ENCODE results near the gene LRP1-AS.
A peak's percentile ranks its signal among the peaks of the same experiment; 100 is the strongest.
"Not testable (repeated sequence)": the region's sequence is repeated elsewhere in the genome, so short reads cannot be mapped to it uniquely, and the experiment has no call there.

The LRP1-AS gene

DNA sequence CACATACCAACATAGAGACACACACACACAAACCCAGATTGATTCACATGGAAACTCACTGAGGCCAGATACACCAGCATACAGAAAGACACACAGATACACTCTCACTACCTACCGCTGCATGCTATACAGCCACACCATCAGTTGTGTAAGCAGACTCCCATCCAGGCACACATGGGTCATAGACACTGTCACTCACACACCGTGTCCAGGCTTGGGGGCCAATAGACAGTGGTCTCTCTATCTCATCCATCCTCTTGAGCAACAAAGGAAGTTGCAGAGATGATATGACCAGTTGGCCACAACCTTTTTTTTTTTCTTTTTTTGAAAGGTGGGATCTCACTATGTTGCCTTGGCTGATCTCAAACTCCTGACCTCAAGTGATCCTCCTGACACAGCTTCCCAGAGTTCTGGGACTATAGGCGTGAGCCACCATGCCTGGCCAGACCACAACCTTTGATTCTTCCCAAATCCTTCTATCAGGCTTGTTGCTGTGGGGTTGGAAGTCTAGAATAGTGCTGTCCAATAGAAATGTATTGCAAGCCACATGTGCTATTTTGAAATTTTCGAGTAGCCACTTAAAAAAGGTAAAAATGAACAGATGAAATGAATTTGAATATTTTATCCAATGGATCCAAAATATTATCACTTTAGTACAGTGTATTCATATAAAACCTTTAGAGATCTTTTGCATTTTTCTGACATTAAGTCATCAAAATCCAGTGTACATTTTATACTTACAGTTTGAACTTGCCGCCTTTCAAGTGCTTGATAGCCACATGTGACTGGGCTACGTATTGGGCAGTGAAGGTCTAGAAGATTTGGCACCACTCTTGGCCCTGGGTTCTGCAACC is 7.4 kb downstream of the LRP1-AS start:
- DNase-seq (ENCODE audit: low read depth), result no peak

- no peak for DNase-seq (ENCODE audit: low read depth)
Observed at GRCh38 chr12:57138526-57139272, 8.7 kb downstream of the LRP1-AS start.

- no peak for DNase-seq (ENCODE audit: low read depth)
Observed at GRCh38 chr12:57135527-57136326, 11.7 kb downstream of the LRP1-AS start.

GRCh38 chr12:57134949-57135348 is 12.5 kb downstream of the LRP1-AS start:
- no peak for DNase-seq (ENCODE audit: low read depth)

DNA sequence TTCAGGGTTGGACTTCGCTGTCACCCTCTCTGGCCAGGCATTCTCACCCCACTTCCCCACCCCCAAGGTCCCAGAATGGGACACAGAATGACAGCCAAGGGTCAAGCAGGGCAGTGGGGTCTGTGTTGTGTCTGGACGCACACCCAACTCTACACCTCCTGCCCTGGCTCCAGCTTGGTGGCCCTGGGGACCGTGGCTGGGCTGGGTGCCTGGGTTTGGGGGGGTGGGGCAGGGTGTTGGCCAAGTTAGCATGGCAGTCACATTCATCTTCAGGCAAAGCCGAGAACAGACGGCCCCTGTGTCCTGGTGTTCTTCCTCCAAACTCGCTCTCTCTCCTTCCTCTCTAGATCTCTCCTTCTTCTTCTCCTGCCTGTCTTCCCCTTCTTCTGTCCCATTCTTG is 13.5 kb downstream of the LRP1-AS start:
- no peak for DNase-seq (ENCODE audit: low read depth)

DNA sequence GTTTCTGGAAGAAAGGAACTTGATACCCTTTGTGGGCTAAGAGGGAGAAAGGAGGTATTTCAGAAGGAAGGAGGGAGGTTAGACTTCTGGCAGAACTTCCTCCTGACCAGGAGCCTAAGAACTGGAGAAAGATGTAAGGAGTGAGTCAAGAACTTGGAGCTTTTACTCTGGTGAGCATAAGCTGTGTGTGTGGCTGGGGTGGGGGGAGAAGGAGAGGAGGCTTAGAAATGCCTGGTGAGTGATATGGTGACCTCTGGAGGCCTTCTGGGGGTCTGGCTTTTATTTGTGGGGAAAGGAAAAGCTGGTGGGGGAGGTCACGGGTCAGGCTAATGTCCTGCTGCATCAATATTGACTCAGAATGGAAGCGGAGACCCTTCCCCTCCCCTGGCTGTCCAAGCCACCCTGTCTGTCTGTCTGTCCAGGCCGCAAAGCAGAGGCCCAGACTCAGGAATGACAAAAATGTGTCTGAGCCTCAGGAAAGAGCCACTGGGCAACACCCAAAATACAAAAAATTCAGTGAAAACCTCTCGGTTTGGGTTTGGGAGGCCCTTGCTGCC is 14.3 kb downstream of the LRP1-AS start:
- no peak for DNase-seq (ENCODE audit: low read depth)

- DNase-seq (ENCODE audit: low read depth), result no peak
Observed at GRCh38 chr12:57131896-57132744, 15.3 kb downstream of the LRP1-AS start.

DNA sequence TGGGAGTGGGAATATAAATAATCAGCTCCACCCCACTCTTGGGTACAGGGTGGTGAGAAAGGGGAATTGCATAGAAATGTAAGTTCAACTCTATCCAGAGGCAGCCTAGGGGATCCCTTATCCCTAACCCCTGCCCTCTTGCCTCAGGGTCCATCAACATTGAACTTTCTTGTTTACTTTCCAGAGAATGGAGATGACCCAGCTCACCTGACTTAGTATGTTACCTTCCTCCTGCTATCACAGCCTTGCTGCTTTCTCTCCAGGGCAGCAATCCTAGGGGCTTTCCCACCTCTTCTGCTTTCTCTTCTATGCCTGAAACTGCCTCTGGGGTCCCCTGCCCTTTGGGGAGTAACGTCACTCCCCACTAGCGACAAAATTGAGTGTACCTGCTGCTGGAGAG is 16.5 kb downstream of the LRP1-AS start:
- DNase-seq (ENCODE audit: low read depth), result no peak

DNA sequence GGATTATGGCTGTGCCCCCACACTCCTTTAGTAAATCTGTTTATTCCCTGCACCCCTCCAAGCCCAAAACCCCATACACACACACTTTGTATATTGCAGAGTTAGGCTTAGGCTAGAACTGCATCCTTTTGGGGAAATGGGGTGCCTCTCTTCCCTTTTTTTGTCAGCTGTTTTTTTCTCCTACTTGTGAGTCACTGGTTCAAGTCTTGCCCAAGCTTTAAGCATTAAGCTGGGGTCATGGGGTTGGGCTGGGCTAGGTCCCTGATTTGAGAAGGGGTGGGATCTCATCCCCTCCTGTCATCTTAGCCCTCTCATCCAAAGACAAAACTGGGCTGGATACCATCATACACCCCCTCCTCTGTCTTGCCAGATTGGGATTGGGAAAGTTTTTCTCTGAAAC is 17.5 kb downstream of the LRP1-AS start:
- DNase-seq (ENCODE audit: low read depth), result no peak

- no peak for DNase-seq (ENCODE audit: low read depth)
Observed at GRCh38 chr12:57129321-57129842, 18.0 kb downstream of the LRP1-AS start.

DNA sequence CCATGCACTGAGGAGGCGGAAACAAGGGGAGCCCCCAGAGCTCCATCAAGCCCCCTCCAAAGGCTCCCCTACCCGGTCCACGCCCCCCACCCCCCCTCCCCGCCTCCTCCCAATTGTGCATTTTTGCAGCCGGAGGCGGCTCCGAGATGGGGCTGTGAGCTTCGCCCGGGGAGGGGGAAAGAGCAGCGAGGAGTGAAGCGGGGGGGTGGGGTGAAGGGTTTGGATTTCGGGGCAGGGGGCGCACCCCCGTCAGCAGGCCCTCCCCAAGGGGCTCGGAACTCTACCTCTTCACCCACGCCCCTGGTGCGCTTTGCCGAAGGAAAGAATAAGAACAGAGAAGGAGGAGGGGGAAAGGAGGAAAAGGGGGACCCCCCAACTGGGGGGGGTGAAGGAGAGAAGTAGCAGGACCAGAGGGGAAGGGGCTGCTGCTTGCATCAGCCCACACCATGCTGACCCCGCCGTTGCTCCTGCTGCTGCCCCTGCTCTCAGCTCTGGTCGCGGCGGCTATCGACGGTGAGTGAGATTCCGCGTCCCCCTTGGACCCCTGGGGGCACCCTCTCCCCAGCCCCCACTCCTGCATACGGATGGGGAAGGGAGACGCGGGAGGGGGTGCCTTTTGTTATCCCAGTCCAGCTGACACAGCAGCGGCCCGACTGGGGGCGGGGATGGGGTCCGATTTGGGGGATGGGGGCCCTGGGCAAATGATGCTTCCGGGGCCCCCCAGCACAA is 18.7 kb downstream of the LRP1-AS start:
- no peak for DNase-seq (ENCODE audit: low read depth)

- DNase-seq (ENCODE audit: low read depth), result peak; percentile 70
Observed at GRCh38 chr12:57127726-57128518, 19.5 kb downstream of the LRP1-AS start, which contains the start of gene LRP1. LRP1 (plus strand) TSS chr12:57128483; CDS start chr12:57128965, 482 bp downstream.

GRCh38 chr12:57127101-57127725 is 20.2 kb downstream of the LRP1-AS start:
- DNase-seq (ENCODE audit: low read depth), result peak; percentile 7

GRCh38 chr12:57126561-57126960 is 20.9 kb downstream of the LRP1-AS start:
- no peak for DNase-seq (ENCODE audit: low read depth)

- no peak for DNase-seq (ENCODE audit: low read depth)
Observed at GRCh38 chr12:57126061-57126460, 21.4 kb downstream of the LRP1-AS start.

DNA sequence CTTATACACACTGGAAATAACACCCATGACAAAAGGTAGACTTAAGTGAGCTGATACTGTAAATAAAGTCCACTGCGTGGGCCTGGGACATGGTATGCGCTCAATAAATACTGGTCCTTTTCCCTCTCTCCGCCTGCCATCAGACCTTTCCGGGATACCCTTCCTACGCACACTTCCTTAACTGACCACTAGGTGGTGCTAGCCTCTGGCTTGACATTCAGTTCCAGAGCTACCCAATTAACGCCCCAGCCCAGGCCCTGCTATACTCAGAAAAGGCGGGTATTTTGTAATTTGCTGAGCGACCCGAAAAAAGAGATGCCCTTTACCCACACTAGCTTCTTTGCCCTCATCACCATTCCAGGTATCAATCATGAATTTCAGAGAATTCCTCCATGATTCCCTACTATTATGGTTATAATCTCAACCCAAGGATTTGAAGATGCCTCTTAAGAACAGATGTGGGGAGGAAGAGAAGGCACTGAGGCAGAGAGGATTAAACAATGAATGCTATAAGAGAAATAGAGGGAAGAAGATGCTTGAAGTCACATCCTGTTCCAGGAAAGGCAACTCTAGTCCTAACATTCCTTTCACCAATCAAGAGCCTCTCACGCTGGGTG is 23.1 kb downstream of the LRP1-AS start:
- DNase-seq (ENCODE audit: low read depth), result peak; percentile 52

DNA sequence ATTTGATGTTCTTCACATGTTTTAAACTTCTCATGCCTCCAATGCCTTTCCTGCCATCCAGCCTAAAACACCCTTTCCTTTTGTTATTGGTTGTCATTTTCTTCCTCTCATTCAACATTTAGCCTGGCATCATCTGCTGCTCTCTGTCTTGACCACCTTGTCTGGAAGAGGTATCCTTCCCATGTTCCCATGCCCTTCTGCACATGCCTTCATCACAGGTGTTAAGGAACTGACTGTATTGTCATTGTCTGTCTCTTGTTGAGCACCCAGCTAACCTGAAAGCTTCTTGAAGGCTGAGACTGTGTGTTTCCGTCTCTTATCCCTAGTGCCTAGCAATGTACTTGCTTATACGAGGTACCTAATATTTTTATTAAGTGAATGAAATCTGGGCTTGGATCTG is 23.6 kb downstream of the LRP1-AS start:
- no peak for DNase-seq (ENCODE audit: low read depth)

- DNase-seq (ENCODE audit: low read depth), result not testable (repeated sequence)
Observed at GRCh38 chr12:57120718-57121117, 26.7 kb downstream of the LRP1-AS start.

Data from activated T-helper 1 cell treated with Interleukin-2 at 50 U/mL for 16 hours (primary cell).